Ovary (tissue), 3 donors: Measurements from ENCODE around the gene MTF1.

Experiments
- POLR2A ChIP-seq: fragments of 450-650 bp; IDR thresholded peaks from one replicate; pipeline ENCODE4 v1.6.1; 2017; ENCODE audit warnings: antibody characterized with exemption, mild to moderate bottlenecking, moderate library complexity
- TF ChIP-seq, protein P1 (sequence below), 3 donors: fragments of 450-650 bp in 2 of 3; fragments of 200-600 bp in 1 of 3; IDR thresholded peaks; one replicate each; pipeline versions ENCODE4 v1.5.1 to v1.8.0; 2016 to 2022; ENCODE audit warnings: antibody characterized with exemption in 3 of 3, mild to moderate bottlenecking in 1 of 3
- donor health status: DM: no; HTN: no; CAD: no.

DNA sequence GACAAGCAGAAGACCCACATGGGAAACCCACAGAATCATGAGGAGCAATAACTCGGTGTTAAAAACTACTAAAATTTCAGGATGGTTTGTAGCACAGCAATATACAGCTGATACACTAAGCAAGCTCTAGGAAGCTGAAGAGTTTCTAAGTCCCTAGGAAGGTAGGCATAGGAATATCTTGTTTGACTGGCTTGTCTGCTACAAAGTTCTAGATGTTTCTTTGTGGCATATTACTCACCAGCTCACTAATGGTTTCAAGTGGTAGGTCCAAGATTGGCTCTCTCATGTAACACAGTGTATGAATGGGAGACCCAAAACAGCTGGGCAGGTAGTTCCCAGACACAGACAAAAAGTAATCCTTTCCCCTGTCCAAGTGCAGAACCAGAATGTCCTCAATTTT is 13.3 kb upstream of the MTF1 start:
- TF ChIP-seq POLR2A: no peak
- TF ChIP-seq, protein P1, sequence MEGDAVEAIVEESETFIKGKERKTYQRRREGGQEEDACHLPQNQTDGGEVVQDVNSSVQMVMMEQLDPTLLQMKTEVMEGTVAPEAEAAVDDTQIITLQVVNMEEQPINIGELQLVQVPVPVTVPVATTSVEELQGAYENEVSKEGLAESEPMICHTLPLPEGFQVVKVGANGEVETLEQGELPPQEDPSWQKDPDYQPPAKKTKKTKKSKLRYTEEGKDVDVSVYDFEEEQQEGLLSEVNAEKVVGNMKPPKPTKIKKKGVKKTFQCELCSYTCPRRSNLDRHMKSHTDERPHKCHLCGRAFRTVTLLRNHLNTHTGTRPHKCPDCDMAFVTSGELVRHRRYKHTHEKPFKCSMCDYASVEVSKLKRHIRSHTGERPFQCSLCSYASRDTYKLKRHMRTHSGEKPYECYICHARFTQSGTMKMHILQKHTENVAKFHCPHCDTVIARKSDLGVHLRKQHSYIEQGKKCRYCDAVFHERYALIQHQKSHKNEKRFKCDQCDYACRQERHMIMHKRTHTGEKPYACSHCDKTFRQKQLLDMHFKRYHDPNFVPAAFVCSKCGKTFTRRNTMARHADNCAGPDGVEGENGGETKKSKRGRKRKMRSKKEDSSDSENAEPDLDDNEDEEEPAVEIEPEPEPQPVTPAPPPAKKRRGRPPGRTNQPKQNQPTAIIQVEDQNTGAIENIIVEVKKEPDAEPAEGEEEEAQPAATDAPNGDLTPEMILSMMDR (IDR thresholded peaks at IDR 0.05): no peak
